Body of pancreas (tissue), 4 donors: ENCODE measurements around the gene E4F1.

Experiments used
- CTCF ChIP-seq, 7 experiments: fragments of 450-650 bp in 4 of 7; fragments of 200-600 bp in 3 of 7; sonication (generic) in 3 of 7; IDR thresholded peaks; one replicate each; pipeline ENCODE4 v1.5.1; 2016 to 2019; ENCODE audit warnings: antibody characterized with exemption in 7 of 7
- POLR2A ChIP-seq, 3 donors: fragments of 450-650 bp; IDR thresholded peaks; one replicate each; pipeline ENCODE4 v1.6.1; 2016; ENCODE audit warnings: antibody characterized with exemption in 3 of 3, mild to moderate bottlenecking in 2 of 3

- TF ChIP-seq CTCF (IDR thresholded peaks at IDR 0.05) (no peak), POLR2A (IDR thresholded peaks at IDR 0.05) (no peak)
Measured at GRCh38 chr16:2277466-2278271, 54.3 kb downstream of the E4F1 start.
